MM.1S (cell line): ENCODE data around the gene REC114.

ENCODE experiments used
- DNase-seq: peaks from one replicate; pipeline ENCODE4 v3.0.0-alpha.2; 2015
- H2AFZ ChIP-seq: fragments of 300-600 bp; sonication (generic); 2 replicates; pipeline ENCODE4 v1.6.0; 2016; ENCODE audit warnings: antibody characterized with exemption, low read length
- H3F3A ChIP-seq: fragments of 300-600 bp; sonication (generic); 2 replicates; pipeline ENCODE4 v1.6.1; 2016; ENCODE audit warnings: mild to moderate bottlenecking, antibody characterized with exemption, low read length, moderate library complexity, mixed read lengths; ENCODE audit not compliant: insufficient read depth
- H3K27ac ChIP-seq: fragments of 300-600 bp; sonication (generic); 2 replicates; pipeline ENCODE4 v1.5.1; 2016; ENCODE audit warnings: mild to moderate bottlenecking, low read length
- H3K27me3 ChIP-seq: fragments of 300-600 bp; sonication (generic); replicated peaks from 2 replicates; pipeline ENCODE4 v1.6.0; 2016; ENCODE audit warnings: low read length; ENCODE audit not compliant: insufficient read depth
- H3K36me3 ChIP-seq: fragments of 300-600 bp; sonication (generic); replicated peaks from 2 replicates; pipeline ENCODE4 v1.6.1; 2016; ENCODE audit warnings: mild to moderate bottlenecking, low read length, mixed read lengths; ENCODE audit not compliant: insufficient read depth
- H3K4me1 ChIP-seq: fragments of 300-600 bp; sonication (generic); 2 replicates; pipeline ENCODE4 v1.6.1; 2016; ENCODE audit warnings: low read length, mixed read lengths
- H3K4me2 ChIP-seq: fragments of 300-600 bp; sonication (generic); 2 replicates; pipeline ENCODE4 v1.6.0; 2016; ENCODE audit warnings: low read depth, low read length
- H3K4me3 ChIP-seq: fragments of 300-600 bp; sonication (generic); 2 replicates; pipeline ENCODE4 v1.5.1; 2016; ENCODE audit warnings: low read length, mixed read lengths
- H3K79me2 ChIP-seq: fragments of 300-600 bp; sonication (generic); 2 replicates; pipeline ENCODE4 v1.6.1; 2016; ENCODE audit warnings: mixed run types, low read length, mixed read lengths
- H3K9ac ChIP-seq: fragments of 300-600 bp; sonication (generic); 2 replicates; pipeline ENCODE4 v1.6.1; 2016; ENCODE audit warnings: low read length, mixed read lengths
- H3K9me2 ChIP-seq: fragments of 300-600 bp; sonication (generic); replicated peaks from 2 replicates; pipeline ENCODE4 v1.6.1; 2016; ENCODE audit warnings: mild to moderate bottlenecking, low read length, mixed read lengths; ENCODE audit not compliant: insufficient read depth
- H3K9me3 ChIP-seq: fragments of 300-600 bp; sonication (generic); replicated peaks from 2 replicates; pipeline ENCODE4 v1.6.1; 2016; ENCODE audit warnings: mild to moderate bottlenecking, low read length, mixed read lengths; ENCODE audit not compliant: insufficient read depth
- H4K20me1 ChIP-seq: fragments of 300-600 bp; sonication (generic); 2 replicates; pipeline ENCODE4 v1.6.1; 2016; ENCODE audit warnings: mild to moderate bottlenecking, low read length, moderate library complexity, mixed read lengths; ENCODE audit not compliant: insufficient read depth
- CTCF ChIP-seq: fragments of 300-600 bp; sonication (generic); IDR thresholded peaks from 2 replicates; pipeline ENCODE4 v1.5.1; 2016; ENCODE audit warnings: antibody characterized with exemption, low read length, mixed read lengths
- EZH2 ChIP-seq: fragments of 300-600 bp; sonication (generic); optimal IDR thresholded peaks from 2 replicates; pipeline ENCODE3; 2017; ENCODE audit warnings: low read depth, mild to moderate bottlenecking, antibody characterized with exemption, low read length, mixed read lengths
- EZH2phosphoT487 ChIP-seq: fragments of 300-600 bp; sonication (generic); IDR thresholded peaks from 2 replicates; pipeline ENCODE4 v1.6.1; 2018; ENCODE audit warnings: antibody characterized with exemption, low read length

The REC114 gene

GRCh38 chr15:73455876-73456275 is 12.9 kb downstream of the REC114 start:
- Histone ChIP-seq H3K27me3 (no peaks in the 10 kb centered on the region), H2AFZ (no peak overlapping the region), H3K4me3 (no peak overlapping the region), H3K4me1 (no peaks in the 10 kb centered on the region), H3K27ac (no peak overlapping the region), H3K36me3 (no peaks in the 10 kb centered on the region), H3K79me2 (no peaks in the 10 kb centered on the region), H3K4me2 (no peak overlapping the region), H3K9me3 (no peaks in the 10 kb centered on the region), H3K9me2 (no peaks in the 10 kb centered on the region), H3F3A (no peaks in the 10 kb centered on the region), H3K9ac (no peak overlapping the region), H4K20me1 (no peaks in the 10 kb centered on the region)
- TF ChIP-seq EZH2phosphoT487 = no peak
- TF ChIP-seq CTCF = no peak
- TF ChIP-seq EZH2 = no peak
- no peak for DNase-seq

- Histone ChIP-seq H2AFZ (no peak overlapping the region), H3K9me3 (no peaks in the 10 kb centered on the region), H3K36me3 (no peaks in the 10 kb centered on the region), H3K9me2 (no peaks in the 10 kb centered on the region), H3K4me2 (no peak overlapping the region), H3K79me2 (no peaks in the 10 kb centered on the region), H3K4me1 (no peaks in the 10 kb centered on the region), H3K4me3 (no peak overlapping the region), H3K27me3 (no peaks in the 10 kb centered on the region), H3F3A (no peaks in the 10 kb centered on the region), H4K20me1 (no peaks in the 10 kb centered on the region), H3K9ac (no peak overlapping the region), H3K27ac (no peak overlapping the region)
- no peak for DNase-seq
- no peak for TF ChIP-seq CTCF
- no peak for TF ChIP-seq EZH2
- TF ChIP-seq EZH2phosphoT487 = no peak
Observed at GRCh38 chr15:73457334-73457733, 14.4 kb downstream of the REC114 start.

- no peak overlapping the region for H3K9ac ChIP-seq
Observed at GRCh38 chr15:73460662-73461061, 17.7 kb downstream of the REC114 start.

More at GRCh38 chr15:73460662-73461061, 17.7 kb downstream of the REC114 start:
- no peaks in the 10 kb centered on the region for H4K20me1 ChIP-seq
- H3K4me3 ChIP-seq = no peak overlapping the region
- no peak for DNase-seq
- no peak overlapping the region for H2AFZ ChIP-seq
- no peaks in the 10 kb centered on the region for H3K79me2 ChIP-seq
- TF ChIP-seq EZH2phosphoT487 (no peak), CTCF (no peak), EZH2 (no peak)
- H3K9me3 ChIP-seq = no peaks in the 10 kb centered on the region
- H3K4me2 ChIP-seq = no peak overlapping the region
- no peaks in the 10 kb centered on the region for H3K36me3 ChIP-seq
- H3K27ac ChIP-seq = no peak overlapping the region
- no peaks in the 10 kb centered on the region for H3K27me3 ChIP-seq
- H3K9me2 ChIP-seq = no peaks in the 10 kb centered on the region
- no peaks in the 10 kb centered on the region for H3F3A ChIP-seq
- no peaks in the 10 kb centered on the region for H3K4me1 ChIP-seq
